Kidney epithelial cell (primary cell): ENCODE measurements around the gene MRPL20. TPM values are rescaled to one million over a fixed set of nuclear protein-coding genes. Genes with fewer than 3 reads are reported as not detected.
A peak's percentile ranks its signal among the peaks of the same experiment; 100 is the strongest.
"Not testable (repeated sequence)": the region's sequence is repeated elsewhere in the genome, so short reads cannot be mapped to it uniquely, and the experiment has no call there.

Experiments used
- DNase-seq: peaks from one replicate; pipeline ENCODE4 v3.0.0-alpha.2; 2010; ENCODE audit warnings: low read depth
- H3K27me3 ChIP-seq: 2 replicates; pipeline ENCODE4 v1.6.0; 2011; ENCODE audit warnings: low read length; ENCODE audit not compliant: control insufficient read depth, insufficient read depth
- H3K36me3 ChIP-seq: 2 replicates; pipeline ENCODE4 v1.5.1; 2011; ENCODE audit warnings: low read length; ENCODE audit not compliant: control insufficient read depth, insufficient read depth
- H3K4me3 ChIP-seq: 2 replicates; pipeline ENCODE4 v1.5.1; 2011; ENCODE audit warnings: low read depth, mild to moderate bottlenecking, control low read depth, low read length
- total RNA-seq: library from RNA; depleted of rRNA; stranded (reverse); fragments of >200 nt; gene quantifications from 2 replicates; pipeline ENCODE4 v1.2.3, GENCODE V29; 2015
- TF ChIP-seq, protein P1 (sequence below): IDR thresholded peaks from 2 replicates; pipeline ENCODE4 v1.5.1; 2011; ENCODE audit warnings: mild to moderate bottlenecking, moderate library complexity, low read length, control low read depth, inconsistent platforms; ENCODE audit not compliant: insufficient read depth, poor library complexity, severe bottlenecking

Gene MRPL20
- total RNA-seq, 1 donor from 2014 or later: 159 TPM

DNA sequence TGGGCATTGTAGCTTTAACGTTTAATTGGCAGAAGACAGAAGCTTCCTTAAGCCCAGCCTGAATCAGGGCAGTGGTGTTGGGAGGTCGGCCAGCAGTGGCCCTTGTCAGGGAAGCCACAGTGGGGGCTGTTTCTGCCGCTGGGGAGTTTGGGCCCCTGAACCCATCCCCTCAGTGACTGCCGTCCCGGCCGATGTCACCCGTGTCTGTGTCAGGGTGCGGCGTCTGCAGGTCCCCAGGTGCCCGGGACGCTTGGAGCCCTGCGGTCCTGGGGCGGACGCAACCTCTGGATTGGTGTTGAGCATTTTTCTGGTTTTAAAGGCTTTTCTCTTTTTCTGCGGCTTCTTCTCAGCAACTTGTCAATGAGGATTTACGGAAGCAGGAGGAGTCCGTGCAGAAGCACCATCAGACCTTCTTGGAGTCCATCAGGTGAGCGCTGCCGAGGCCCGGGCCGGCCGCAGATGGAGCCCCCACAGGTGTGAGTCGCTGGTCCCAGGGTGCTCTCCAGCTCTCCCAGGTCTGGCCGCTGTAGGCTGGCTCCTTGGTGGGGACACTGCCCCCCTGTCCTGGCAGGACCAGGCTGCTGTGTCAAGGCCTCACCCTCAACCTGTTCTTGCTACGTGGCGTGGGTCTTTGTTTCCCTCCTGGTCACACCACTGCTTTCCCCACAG lies 44.7 kb upstream of the MRPL20 start:
- no peaks in the 10 kb centered on the region for H3K27me3 ChIP-seq
- H3K36me3 ChIP-seq: no peaks in the 10 kb centered on the region
- no peak for DNase-seq
- TF ChIP-seq, protein P1, sequence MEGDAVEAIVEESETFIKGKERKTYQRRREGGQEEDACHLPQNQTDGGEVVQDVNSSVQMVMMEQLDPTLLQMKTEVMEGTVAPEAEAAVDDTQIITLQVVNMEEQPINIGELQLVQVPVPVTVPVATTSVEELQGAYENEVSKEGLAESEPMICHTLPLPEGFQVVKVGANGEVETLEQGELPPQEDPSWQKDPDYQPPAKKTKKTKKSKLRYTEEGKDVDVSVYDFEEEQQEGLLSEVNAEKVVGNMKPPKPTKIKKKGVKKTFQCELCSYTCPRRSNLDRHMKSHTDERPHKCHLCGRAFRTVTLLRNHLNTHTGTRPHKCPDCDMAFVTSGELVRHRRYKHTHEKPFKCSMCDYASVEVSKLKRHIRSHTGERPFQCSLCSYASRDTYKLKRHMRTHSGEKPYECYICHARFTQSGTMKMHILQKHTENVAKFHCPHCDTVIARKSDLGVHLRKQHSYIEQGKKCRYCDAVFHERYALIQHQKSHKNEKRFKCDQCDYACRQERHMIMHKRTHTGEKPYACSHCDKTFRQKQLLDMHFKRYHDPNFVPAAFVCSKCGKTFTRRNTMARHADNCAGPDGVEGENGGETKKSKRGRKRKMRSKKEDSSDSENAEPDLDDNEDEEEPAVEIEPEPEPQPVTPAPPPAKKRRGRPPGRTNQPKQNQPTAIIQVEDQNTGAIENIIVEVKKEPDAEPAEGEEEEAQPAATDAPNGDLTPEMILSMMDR: no peak
- no peak overlapping the region for H3K4me3 ChIP-seq

DNA sequence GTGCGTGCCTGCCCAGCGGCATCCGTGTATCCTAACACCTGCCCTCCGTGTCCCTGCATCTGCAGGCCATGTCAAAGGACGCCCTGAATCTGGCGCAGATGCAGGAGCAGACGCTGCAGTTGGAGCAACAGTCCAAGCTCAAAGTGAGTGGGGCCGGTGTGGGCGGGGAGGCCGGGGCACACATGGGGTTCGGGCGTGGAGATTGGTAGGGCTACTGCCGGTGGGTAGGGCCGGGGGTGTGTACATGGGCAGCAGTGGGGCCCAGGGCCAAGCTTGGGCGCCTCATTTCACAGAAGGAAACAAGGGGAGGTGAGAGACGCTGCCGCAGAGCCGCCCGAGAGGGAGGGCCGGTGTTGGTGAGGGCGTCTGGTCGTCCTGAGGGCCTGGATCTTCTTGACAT lies 43.5 kb upstream of the MRPL20 start:
- not testable (repeated sequence) for H3K27me3 ChIP-seq, DNase-seq, H3K4me3 ChIP-seq, H3K36me3 ChIP-seq

DNA sequence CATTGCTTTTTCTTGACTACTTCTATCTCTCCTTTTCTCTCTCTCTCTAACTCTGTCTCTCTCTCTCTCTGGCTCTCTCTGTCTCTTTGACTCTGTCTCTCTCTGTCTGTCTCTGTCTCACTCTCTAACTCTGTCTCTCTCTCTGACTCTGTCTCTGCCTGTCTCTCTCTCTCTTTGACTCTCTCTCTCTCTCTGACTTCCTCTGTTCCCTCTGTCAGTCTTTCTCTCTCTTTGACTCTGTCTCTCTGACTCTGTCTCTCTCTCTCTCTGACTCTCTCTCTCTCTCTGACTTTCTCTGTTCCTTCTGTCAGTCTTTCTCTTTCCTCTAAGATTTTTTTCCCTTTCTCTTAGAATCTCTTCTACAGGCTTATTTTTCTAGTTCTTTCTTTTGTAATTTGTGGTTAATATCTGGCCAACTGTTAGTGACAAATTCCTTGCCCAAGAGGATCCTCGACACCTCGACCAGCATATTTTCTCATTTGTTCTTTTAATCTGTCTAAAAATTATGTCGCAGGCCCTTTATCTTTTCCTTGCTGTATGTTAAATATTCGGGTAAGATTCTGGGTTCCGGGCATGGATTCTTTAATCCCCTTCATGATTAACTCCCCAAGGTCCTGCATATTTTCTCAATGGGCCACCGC lies 42.1 kb upstream of the MRPL20 start, which contains the start of gene ATAD3C:
Gene ATAD3C (plus strand): TSS at position 591 of the 641 bp plus-strand sequence. CDS start 995 bp downstream, outside the sequence.
- H3K27me3 ChIP-seq: no peaks in the 10 kb centered on the region
- no peaks in the 10 kb centered on the region for H3K36me3 ChIP-seq
- H3K4me3 ChIP-seq: no peak within 1 kb of the TSS
- no peak for DNase-seq
- TF ChIP-seq, protein P1: no peak

DNA sequence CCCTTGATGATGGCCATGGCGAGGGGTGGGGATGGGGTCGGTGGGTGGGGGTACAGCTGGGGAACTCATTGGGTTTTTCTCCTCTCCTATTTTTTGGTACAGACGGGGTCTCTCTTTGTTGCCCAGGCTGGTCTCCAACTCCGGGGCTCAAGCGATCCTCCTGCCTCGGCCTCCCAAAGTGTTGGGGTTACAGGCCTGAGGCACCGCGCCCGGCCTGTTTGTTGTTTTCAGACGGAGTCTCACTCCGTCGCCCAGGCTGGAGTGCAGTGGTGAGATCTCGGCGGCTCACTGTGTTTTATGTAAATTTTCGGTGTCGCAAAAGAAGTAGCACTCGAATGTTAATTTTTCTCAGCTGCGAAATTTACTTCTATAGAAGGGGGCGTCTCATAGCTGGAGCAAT lies 39.5 kb upstream of the MRPL20 start:
- DNase-seq, H3K27me3 ChIP-seq, H3K4me3 ChIP-seq, H3K36me3 ChIP-seq: not testable (repeated sequence)

DNA sequence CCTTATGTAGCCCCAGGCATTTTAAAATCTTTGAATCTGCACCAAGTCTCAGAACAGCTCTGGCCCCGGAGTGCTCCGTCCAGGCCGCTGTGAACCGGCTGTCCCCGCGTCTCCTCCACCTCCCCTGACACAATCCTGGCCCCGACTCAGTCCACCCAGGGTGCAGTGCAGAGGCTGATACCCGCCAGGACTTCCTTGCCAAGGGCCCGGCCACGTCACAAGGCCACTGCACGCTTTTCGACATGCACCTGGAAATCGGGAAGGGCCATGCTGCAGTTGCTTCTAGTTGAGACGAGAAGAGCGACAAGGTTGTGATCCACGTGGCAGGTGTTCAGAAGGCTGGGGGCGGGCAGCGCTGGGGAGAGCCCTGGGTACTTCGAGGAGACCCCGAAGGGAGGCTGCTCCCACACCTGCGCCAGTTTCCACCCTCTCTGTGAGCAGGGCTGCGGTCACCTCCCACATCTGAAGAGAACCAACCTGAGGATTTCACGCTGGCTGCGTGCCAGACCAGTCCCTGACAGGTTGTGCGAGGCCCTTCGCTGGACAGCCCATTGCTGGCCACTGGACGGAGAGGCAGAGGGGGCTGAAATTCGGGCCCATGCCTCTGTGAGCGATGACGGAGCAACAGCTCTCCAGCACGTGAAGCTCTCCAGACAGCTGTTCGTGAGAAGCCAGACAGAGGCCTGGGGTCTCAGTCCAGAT lies 35.1 kb upstream of the MRPL20 start:
- H3K36me3 ChIP-seq: no peaks in the 10 kb centered on the region
- no peak for DNase-seq
- TF ChIP-seq, protein P1: no peak
- H3K4me3 ChIP-seq: no peak overlapping the region
- peaks cover 2% of the 10 kb centered on the region for H3K27me3 ChIP-seq

DNA sequence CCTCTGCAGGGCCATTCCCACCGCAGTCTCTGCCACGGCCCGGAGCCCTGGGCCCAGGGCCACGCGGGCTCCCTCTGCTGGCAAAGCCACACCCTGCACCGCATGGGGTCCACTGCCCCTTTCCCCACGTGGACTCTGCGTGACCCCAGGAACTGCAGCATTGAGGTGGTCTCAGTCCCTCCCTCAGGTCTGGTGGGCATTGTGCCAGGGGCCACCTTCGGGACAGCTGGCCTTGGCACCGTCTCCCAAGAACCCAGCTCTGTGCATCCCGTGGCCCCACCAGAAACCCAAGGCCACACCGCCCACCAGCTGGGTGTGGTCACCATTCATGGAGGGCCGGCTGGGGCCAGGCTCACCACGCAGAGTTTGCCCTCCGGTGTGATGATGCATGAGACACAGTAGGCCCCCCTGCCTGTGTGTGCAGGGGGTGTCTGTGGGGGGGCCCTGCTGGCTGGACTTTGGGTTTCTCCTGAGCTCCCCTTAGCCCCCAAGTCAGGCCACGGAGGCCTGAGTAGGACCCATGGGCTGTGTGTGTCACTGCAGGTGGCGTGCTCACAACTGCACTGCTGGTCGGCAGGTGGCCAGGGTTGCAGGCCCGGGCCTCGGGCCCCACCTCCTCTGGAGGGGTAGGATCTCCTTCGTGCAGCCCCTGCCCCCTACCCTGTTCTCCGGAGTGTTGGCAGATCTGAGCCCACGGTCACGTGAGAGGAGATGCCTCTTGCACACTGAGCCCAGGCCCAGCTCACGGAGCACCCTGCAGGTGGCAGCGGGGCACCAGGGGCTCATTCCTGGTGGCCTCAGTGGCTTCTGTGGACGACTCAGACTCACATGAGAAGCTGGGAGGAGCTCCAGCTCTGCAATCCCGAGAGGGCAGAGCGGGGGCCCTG lies 34.2 kb upstream of the MRPL20 start:
- Histone ChIP-seq H3K4me3 (no peak overlapping the region), H3K36me3 (no peaks in the 10 kb centered on the region), H3K27me3 (peaks cover 2% of the 10 kb centered on the region)
- TF ChIP-seq, protein P1: peak; percentile 90
- no peak for DNase-seq
